GM19043 (cell line): ENCODE measurements around the gene SOCS7.

Source experiments
- ATAC-seq: cut with Tn5 transposase; IDR thresholded peaks from one replicate; pipeline ENCODE4 v1.9.1; 2021; ENCODE audit warnings: low read depth; ENCODE audit not compliant: unreplicated experiment

SOCS7 gene

GRCh38 chr17:38418693-38419507, 67.3 kb downstream of the SOCS7 start:
- no peak for ATAC-seq

- no peak for ATAC-seq
These were observed 67.9 kb downstream of the SOCS7 start for GRCh38 chr17:38419508-38419981.

- ATAC-seq, result no peak
These were observed 68.9 kb downstream of the SOCS7 start for GRCh38 chr17:38420518-38420917.

GRCh38 chr17:38421171-38421841, 69.7 kb downstream of the SOCS7 start:
- ATAC-seq, result no peak

- no peak for ATAC-seq
These were observed 70.5 kb downstream of the SOCS7 start for GRCh38 chr17:38421871-38422827.

- ATAC-seq, result no peak
These were observed 72.8 kb downstream of the SOCS7 start for GRCh38 chr17:38424297-38424972.

GRCh38 chr17:38425031-38425430, 73.4 kb downstream of the SOCS7 start:
- ATAC-seq, result no peak

GRCh38 chr17:38425744-38426143, 74.1 kb downstream of the SOCS7 start:
- ATAC-seq, result no peak

- ATAC-seq, result no peak
These were observed 74.8 kb downstream of the SOCS7 start for GRCh38 chr17:38426441-38426840.

GRCh38 chr17:38427160-38427949, 75.7 kb downstream of the SOCS7 start:
- ATAC-seq, result no peak

GRCh38 chr17:38428112-38428642, 76.5 kb downstream of the SOCS7 start, which contains the start of gene ARHGAP23:
Gene ARHGAP23 (plus strand): TSS chr17:38428464. CDS start chr17:38428486, 22 bp downstream.
- ATAC-seq, result no peak

- ATAC-seq, result no peak
These were observed 77.2 kb downstream of the SOCS7 start for GRCh38 chr17:38428643-38429371.

- ATAC-seq, result no peak
These were observed 77.9 kb downstream of the SOCS7 start for GRCh38 chr17:38429476-38430100.

GRCh38 chr17:38430316-38430715, 78.7 kb downstream of the SOCS7 start:
- no peak for ATAC-seq

- ATAC-seq, result no peak
These were observed 79.2 kb downstream of the SOCS7 start for GRCh38 chr17:38430822-38431221.

- ATAC-seq, result no peak
These were observed 79.9 kb downstream of the SOCS7 start for GRCh38 chr17:38431346-38432145.

GRCh38 chr17:38434178-38434665, 82.6 kb downstream of the SOCS7 start:
- no peak for ATAC-seq
